Stimulated activated CD4-positive, alpha-beta T cell treated with anti-CD3 and anti-CD28 coated beads, Interleukin-15, amount 100 ng/mL, for 48 hours (primary cell): ENCODE results near the gene FRMD6.

Experiments
- DNase-seq, 2 donors: peaks; one replicate each; pipeline ENCODE4 v3.0.0-alpha.2; 2020; ENCODE audit warnings: low read depth in 2 of 2

Gene FRMD6

DNA sequence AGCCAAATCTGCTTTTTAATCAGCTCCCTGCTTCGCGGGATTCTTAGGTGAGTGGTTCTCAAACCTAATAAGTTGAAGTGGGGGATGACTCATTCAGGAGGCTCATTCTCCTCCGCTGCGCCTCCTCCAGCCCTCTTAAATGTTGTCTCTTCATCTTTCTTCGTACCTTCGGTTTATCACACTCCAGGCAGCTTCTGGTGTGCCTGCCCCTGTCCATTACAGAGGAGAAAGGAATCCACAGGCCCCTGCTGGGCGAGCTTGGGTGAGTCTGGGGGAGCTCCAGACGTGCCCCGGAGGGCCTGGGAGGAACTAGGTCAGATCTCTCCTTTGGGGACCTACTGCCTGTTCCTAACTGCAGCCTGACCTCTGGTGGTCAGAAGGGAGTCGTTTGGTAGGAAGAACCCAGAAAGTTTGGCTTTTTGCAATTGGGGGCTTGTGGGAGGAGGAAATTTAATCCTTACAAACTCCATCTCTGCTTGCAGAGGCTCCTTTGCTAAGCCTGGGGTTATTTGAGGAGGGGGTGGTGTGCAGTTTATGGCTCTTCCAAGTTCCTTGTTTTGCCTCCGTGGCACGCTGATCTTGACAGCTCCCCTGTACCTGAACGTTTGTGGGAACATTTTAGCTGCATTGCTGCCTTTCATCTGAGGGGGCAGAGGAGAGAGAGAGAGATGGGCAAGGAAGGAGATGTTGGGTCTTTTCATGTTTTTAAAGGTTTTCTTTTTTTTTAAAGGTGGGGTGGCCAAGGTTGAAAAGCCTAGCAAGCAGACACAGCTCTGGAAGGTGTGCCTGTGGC is 124.6 kb downstream of the FRMD6 start:
- DNase-seq = peak in 1 of 2 donors; percentile 22

DNA sequence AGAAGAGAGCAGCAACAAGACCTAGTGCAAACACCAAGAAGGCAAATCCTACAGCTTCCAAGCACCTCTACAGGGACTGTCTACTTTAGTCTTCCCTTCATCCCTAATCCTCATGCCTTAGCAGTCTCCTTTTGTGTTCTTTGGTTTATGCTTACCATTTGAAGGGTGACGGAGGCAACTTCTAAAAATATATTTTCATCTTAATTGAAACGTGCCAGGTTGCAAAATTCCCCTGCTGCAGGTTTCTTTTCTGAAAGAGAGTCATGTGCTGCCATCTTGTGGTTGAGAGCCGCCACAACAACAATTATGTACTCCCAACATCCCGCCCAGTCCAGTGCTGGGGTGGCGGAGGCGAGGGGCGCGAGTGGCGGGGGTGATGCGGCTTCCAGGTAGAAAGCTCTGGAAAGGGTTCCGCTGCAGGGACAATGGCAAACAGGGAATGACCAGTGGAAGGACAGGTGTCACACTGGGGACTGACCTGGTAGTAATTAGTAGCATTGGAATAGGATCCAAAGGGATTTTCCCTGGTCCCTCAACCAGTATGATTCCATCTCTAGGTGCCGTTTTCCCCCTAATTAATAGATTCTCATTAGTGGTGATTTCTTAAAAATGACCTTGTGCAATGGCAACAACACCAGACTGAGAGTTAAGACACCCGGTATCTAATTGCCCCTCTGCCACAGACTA is 128.4 kb downstream of the FRMD6 start:
- DNase-seq = peak; percentile 56 to 62
